Measurements from ENCODE around the gene NDOR1. TPM values are rescaled to one million over a fixed set of nuclear protein-coding genes. Genes with fewer than 3 reads are reported as not detected.
A peak's percentile ranks its signal among the peaks of the same experiment; 100 is the strongest.

NDOR1 gene
- total RNA-seq (2014; rRNA removed) = 15.4 and 16.9 TPM in 2 replicates
- 7.8 TPM for polyA plus RNA-seq (2012)

GRCh38 chr9:137205126-137206069, at the start of gene NDOR1, which contains the start of gene TMEM203:
TSS of gene NDOR1 (plus strand) at chr9:137205700. CDS start at chr9:137205778, 78 bp downstream.
TSS of gene TMEM203 (minus strand) at chr9:137205648. CDS start at chr9:137205414, 234 bp downstream.
- peak; percentile 82 for DNase-seq (ENCODE audit: low read depth)

- no peak for DNase-seq (ENCODE audit: low read depth)
These were observed 48.7 kb upstream of the NDOR1 start for GRCh38 chr9:137156567-137157375.

DNA sequence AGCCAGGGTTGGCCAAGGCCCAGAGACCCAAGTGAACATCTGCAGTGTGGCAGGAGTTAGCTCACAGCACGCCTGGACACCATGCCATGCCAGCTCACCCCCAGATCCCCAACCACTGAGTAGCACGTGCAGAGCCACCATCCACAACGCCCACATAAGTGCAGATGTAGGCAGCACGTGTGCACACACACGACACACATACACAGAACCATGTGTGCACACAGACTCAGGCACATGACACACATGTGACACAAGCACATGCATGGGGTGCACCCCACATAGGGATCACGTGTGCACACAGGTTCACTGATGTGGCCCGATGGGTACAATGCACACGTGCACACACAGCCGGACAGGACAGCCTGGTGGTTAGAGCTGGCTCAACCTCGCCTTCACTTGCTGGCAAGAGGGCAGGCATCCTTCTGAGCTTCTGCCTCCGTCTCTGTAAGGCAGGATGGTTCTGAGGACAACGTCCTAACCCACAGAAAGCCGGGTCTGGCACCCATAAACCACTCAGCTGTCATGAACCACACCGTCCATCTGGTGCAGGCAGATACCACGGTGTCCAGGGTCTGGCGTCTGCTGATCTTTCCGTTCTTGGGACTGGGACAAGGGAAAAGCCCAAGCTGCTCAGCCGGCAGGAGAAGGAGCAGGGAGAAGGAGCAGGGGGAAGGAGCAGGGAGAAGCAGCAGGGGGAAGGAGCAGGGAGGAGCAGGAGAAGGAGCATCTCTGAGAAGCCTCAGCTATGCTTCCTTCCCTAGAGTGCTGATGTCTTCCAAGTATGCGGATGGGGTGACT, 47.7 kb upstream of the NDOR1 start:
- DNase-seq (ENCODE audit: low read depth) = no peak

DNA sequence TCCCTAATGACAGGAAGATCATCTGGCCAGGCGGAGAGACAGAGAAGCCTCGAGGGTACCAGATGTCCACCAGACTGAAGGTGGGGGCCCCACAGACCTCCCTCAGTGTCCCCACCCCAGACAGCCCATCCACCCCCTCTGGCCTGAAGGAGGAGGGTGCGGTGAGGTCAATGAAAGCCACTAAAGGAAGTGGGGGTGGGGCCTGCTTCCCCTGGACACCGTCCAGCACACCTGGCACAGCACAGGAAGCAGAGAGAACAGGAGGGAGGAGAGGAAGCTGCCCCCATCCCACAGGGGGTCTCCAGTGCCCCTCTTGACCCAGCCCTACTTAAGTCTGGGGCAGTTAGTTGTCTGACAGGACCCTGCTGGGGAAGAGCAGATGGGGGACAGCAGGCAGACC, 46.9 kb upstream of the NDOR1 start:
- DNase-seq (ENCODE audit: low read depth) = no peak

DNA sequence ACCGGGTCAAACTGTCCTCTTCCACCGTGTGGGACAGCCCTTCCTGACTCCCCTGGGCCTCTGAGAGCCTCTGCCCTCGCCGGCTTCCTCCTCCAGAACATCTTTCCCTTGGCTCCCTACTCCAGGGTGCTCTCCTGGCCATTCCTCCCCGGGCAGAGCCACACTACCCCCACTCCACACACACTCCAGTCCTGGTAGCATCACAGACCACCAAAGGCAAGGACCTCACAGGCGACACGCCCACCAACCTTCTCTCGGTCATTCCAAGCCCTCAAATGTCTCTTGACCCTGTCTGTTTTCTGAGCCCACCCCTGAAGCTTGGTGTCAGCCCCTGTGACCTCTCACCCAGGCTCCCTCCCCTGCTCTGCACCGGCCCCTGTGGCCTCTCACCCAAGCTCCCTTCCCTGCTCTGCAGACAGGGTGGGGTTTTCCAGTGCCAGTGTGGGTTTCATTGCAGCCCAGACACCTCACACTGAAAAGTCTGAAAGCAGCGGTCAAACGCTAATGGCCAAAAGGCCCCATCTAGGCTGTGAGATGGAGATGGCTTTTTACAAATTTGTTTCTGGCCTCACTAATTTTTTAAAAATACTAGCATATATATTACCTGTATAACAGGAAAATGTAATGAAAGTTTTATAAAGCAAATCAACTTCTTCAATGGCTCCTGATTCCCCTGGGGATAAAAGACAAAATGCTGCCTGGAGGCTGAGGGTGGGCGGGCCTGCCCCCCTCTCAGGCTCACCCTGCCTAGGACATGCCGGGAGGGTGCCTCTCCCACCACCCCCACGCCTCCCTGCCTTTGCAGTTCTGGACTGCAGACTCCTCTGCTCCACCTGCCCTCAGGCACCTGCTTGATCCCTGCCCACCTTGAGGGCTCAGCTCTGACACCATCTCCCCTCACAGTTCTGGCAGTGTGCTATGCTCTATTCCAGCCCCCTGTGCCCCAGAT, 46.1 kb upstream of the NDOR1 start:
- no peak for DNase-seq (ENCODE audit: low read depth)

GRCh38 chr9:137160054-137160425, 45.5 kb upstream of the NDOR1 start:
- no peak for DNase-seq (ENCODE audit: low read depth)

- DNase-seq (ENCODE audit: low read depth) = no peak
These were observed 44.6 kb upstream of the NDOR1 start for GRCh38 chr9:137160716-137161557.

DNA sequence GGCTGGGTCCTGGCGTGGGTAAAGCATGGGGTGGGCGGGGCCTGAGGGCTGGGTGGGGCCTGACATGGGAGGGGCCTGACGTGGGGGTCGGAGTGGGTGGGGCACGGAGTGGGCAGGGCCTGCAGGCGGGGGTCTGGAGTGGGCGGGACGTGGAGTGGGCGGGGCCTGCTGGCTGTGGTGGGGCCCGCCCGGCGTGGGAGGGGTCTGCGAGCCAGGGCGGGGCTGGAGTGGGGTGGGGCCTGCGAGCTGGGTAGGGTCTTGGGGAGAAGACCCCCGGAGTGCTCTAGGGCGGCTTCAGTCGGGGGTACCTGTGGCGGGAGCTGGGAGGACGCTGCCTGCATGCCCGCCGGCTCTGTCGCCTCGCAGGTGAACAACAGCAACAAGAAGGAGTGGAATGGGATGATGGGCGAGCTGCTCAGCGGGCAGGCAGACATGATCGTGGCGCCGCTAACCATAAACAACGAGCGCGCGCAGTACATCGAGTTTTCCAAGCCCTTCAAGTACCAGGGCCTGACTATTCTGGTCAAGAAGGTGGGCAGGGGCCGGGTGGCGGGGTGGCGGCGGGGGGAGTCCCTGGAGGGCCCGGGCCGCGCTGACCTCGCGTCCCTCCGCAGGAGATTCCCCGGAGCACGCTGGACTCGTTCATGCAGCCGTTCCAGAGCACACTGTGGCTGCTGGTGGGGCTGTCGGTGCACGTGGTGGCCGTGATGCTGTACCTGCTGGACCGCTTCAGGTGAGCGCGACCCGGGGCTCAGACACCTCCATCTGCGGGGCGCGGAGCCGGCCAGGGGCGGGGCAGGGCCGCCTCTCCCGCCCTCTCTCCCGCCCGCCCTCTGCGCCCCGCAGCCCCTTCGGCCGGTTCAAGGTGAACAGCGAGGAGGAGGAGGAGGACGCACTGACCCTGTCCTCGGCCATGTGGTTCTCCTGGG, 43.7 kb upstream of the NDOR1 start:
- DNase-seq (ENCODE audit: low read depth) = no peak

DNA sequence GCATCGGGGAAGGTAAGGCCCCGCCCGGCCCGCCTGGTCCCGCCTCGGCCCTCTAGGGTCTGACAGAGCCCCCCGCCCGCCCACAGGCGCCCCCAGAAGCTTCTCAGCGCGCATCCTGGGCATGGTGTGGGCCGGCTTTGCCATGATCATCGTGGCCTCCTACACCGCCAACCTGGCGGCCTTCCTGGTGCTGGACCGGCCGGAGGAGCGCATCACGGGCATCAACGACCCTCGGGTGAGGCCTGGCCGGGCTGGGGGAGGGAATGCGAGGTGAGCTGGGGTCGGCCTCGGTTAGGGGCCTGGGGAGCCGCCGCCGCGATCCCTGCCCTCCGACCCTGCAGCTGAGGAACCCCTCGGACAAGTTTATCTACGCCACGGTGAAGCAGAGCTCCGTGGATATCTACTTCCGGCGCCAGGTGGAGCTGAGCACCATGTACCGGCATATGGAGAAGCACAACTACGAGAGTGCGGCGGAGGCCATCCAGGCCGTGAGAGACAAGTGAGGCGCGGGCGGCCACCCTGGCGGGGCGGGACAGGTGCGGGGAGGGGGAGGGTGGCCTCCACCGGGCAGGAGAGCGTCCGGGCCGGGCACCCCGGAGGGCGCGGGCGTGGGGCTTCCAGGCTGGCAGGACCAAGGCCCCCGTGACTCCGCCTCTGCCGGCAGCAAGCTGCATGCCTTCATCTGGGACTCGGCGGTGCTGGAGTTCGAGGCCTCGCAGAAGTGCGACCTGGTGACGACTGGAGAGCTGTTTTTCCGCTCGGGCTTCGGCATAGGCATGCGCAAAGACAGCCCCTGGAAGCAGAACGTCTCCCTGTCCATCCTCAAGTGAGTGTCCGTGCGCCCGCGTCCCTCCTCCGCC, 42.8 kb upstream of the NDOR1 start:
- no peak for DNase-seq (ENCODE audit: low read depth)

DNA sequence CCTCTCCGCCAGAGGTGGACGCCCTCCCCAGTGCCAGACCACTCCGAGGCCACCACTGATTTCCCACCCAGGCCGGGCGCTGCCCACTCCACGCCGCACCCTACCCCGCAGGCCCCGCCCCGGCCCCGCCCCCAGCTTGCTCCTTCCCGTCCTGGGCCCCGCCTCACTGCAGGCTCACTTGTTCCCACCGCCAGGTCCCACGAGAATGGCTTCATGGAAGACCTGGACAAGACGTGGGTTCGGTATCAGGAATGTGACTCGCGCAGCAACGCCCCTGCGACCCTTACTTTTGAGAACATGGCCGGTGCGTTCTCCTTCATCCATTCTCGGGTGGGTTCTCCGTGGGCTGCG, 42.2 kb upstream of the NDOR1 start:
- no peak for DNase-seq (ENCODE audit: low read depth)

DNA sequence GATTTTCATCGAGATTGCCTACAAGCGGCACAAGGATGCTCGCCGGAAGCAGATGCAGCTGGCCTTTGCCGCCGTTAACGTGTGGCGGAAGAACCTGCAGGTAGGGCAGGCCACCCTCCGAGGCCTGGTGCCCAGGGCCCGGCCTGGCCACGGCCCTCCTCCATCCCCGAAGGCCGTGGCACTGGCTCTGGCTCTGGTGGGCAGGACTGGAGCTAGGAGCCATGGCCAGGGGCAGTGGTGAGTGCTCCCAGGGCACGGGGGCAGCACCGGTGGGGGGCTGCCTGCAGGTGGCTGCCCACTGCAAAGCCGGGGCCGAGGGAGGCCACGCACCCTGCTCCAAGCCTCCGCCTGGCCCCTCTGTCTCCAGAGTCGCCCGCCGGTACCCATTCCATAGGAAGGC, 41.7 kb upstream of the NDOR1 start:
- no peak for DNase-seq (ENCODE audit: low read depth)

DNA sequence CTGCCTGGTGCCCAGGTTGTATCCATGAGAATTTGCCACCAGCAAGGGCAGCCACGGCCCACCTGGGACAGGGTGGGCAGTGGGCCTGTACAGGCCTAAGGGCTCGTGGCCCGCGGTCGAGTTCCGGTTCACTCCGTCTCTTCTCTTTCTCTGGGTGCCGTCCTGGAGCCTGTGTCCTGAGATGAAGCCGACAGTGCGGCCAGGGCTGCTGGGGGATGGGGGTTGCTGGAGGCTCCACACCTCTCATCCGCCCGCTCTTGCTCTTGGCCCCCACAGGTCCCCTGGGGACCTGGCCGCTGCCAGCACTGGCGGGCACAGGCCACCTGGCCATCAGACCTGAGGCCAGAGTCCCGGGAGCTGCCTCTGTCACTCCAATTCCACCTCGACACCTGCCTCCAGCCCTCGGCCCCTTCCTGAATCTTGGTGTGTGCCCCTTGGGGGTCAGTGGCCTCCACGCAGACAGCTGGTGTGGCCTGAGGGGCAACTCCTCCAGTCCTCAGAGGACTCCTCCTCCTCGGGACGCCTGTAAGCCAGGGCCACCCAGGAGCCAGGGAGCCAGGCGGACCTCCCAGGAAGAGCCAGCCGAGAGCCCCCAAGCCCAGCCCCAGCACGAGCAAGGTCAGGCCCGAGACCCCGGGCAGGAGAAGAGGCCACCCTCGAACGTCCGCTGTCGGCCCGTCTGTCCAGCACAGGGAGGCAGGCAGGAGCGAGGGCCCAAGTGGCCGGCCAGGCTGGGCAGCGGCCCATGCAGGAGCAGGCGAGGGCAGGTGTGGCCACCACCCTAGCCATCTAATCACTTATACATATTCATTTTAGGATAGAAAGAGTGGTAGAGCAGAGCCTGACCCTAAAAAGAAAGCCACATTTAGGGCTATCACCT, 40.9 kb upstream of the NDOR1 start:
- no peak for DNase-seq (ENCODE audit: low read depth)

- DNase-seq (ENCODE audit: low read depth) = no peak
These were observed 40.2 kb upstream of the NDOR1 start for GRCh38 chr9:137165250-137165836.

- DNase-seq (ENCODE audit: low read depth) = no peak
These were observed 38.9 kb upstream of the NDOR1 start for GRCh38 chr9:137166380-137167229.

DNA sequence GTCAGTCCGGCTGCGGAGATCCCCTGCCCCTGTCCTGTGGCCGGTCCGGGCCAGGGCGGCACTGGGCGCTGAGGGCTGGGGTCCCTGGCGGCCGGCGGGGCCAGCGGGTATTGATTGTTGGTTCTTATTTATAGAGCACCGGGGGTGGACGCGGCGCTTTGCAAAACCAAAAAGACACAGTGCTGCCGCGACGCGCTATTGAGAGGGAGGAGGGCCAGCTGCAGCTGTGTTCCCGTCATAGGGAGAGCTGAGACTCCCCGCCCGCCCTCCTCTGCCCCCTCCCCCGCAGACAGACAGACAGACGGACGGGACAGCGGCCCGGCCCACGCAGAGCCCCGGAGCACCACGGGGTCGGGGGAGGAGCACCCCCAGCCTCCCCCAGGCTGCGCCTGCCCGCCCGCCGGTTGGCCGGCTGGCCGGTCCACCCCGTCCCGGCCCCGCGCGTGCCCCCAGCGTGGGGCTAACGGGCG, 38.2 kb upstream of the NDOR1 start:
- no peak for DNase-seq (ENCODE audit: low read depth)

Data from LHCN-M2 (cell line).